Astrocyte (in vitro differentiated cells and primary cell): ENCODE results near the gene ICAM5.

ENCODE experiments used
- CTCF ChIP-seq: IDR thresholded peaks from 2 replicates; pipeline ENCODE4 v1.5.1; 2011; ENCODE audit warnings: low read depth, mild to moderate bottlenecking, inconsistent platforms, low read length, moderate library complexity; ENCODE audit not compliant: insufficient read depth
- EZH2 ChIP-seq: IDR thresholded peaks from 2 replicates; pipeline ENCODE4 v1.6.1; 2012; ENCODE audit warnings: mild to moderate bottlenecking, low read length, inconsistent platforms; ENCODE audit not compliant: insufficient read depth

GRCh38 chr19:10317857-10318462 lies 28.2 kb downstream of the ICAM5 start:
- TF ChIP-seq CTCF (no peak), EZH2 (no peak)
